Sigmoid colon (tissue), 4 donors: Measurements from ENCODE around the gene MTRF1L.
"Not testable (repeated sequence)": the region's sequence is repeated elsewhere in the genome, so short reads cannot be mapped to it uniquely, and the experiment has no call there.

Source experiments
- CTCF ChIP-seq, 4 experiments: fragments of 450-650 bp in 3 of 4; fragments of 200-600 bp in 1 of 4; IDR thresholded peaks; one replicate each; pipeline ENCODE4 v1.5.1; 2016 to 2019; ENCODE audit warnings: antibody characterized with exemption in 4 of 4, mild to moderate bottlenecking in 3 of 4, moderate library complexity in 2 of 4
- EP300 ChIP-seq, 4 donors: sonication (generic); formaldehyde crosslinking; IDR thresholded peaks; one replicate each; pipeline ENCODE4 v1.6.1; 2017; ENCODE audit warnings: antibody characterized with exemption in 4 of 4
- POLR2A ChIP-seq, 2 donors: fragments of 450-650 bp; IDR thresholded peaks; one replicate each; pipeline ENCODE4 v1.6.1; 2016; ENCODE audit warnings: antibody characterized with exemption in 2 of 2, mild to moderate bottlenecking in 2 of 2, moderate library complexity in 2 of 2
- POLR2AphosphoS5 ChIP-seq, 4 donors: sonication (generic); formaldehyde crosslinking; IDR thresholded peaks; one replicate each; pipeline ENCODE4 v1.6.1; 2017; ENCODE audit warnings: antibody characterized with exemption in 4 of 4

- not testable (repeated sequence) for TF ChIP-seq CTCF, POLR2A, EP300 (IDR thresholded peaks at IDR 0.05)
- peak in 1 of 4 donors; percentile 7 for TF ChIP-seq POLR2AphosphoS5 (IDR thresholded peaks at IDR 0.05)
Measured at GRCh38 chr6:152985300-152985699, 17.2 kb downstream of the MTRF1L start.
